HG02678 (cell line): Measurements from ENCODE around the gene FARS2.

Experiments used
- ATAC-seq: cut with Tn5 transposase; IDR thresholded peaks from one replicate; pipeline ENCODE4 v1.9.1; 2021; ENCODE audit warnings: mild to moderate bottlenecking, moderate library complexity; ENCODE audit not compliant: unreplicated experiment

FARS2 gene

GRCh38 chr6:5710516-5710915, 449.2 kb downstream of the FARS2 start:
- no peak for ATAC-seq

DNA sequence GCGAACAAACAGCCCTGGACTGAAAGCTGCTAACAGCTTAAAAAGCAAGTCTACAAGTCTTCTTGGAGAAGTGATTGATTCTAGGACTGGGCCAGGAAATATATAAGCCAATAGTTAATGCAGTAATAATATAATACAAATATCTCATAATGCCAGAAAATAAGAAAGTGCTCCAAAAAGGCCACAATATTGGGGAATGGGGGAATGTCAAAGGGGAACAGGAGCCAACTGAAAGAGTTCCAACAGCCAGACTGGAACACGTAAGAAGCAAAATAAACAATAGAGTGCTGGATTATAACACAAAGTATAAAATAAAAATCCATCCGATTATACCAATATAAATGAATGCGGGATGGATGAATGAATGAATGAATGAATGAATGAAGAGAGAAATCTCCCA, 449.6 kb downstream of the FARS2 start:
- no peak for ATAC-seq

GRCh38 chr6:5712349-5713215, 451.3 kb downstream of the FARS2 start:
- no peak for ATAC-seq

- no peak for ATAC-seq
Measured at GRCh38 chr6:5713519-5713918, 452.2 kb downstream of the FARS2 start.

- no peak for ATAC-seq
Measured at GRCh38 chr6:5718231-5718947, 457.1 kb downstream of the FARS2 start.

- peak; percentile 95 for ATAC-seq
Measured at GRCh38 chr6:5723841-5724691, 462.8 kb downstream of the FARS2 start.

DNA sequence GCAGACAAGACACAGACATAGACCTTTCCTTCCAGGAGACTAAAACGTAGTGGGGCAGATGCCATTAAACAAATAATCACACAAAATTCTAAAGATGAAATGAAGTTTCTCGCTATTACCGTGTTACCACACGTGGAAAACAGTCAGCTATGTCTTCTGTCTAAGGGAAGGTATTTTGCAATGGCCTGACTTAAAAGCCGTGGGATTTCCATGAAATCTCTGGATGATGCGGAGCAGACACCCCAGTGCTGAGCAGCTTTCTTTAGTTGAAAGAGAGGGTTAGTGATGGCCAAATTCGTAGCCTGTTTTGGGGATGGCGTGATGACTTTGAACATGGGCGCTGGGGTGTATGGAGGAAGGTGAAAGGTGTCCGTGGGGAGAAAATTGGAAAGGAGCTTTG, 463.6 kb downstream of the FARS2 start:
- ATAC-seq = no peak

- ATAC-seq = no peak
Measured at GRCh38 chr6:5726976-5727718, 465.8 kb downstream of the FARS2 start.

GRCh38 chr6:5728351-5729079, 467.2 kb downstream of the FARS2 start:
- ATAC-seq = no peak

DNA sequence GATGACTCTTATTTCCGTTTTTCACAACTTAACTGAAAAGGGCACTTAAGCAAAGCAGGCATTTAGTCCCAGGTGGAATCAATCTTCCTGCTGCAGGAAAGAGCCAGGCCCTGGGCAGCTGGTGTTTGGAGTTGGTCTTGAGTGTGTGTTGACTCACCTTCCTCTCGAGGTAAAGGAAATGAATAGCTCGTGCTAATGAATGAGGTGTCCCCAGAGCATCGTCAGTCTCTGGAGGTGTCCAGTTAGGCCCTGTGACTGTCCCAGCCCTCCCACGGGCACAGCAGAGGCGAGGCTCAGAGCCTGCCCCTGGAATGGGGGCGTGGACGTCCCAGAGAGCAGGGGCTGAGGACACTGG, 467.7 kb downstream of the FARS2 start:
- no peak for ATAC-seq

DNA sequence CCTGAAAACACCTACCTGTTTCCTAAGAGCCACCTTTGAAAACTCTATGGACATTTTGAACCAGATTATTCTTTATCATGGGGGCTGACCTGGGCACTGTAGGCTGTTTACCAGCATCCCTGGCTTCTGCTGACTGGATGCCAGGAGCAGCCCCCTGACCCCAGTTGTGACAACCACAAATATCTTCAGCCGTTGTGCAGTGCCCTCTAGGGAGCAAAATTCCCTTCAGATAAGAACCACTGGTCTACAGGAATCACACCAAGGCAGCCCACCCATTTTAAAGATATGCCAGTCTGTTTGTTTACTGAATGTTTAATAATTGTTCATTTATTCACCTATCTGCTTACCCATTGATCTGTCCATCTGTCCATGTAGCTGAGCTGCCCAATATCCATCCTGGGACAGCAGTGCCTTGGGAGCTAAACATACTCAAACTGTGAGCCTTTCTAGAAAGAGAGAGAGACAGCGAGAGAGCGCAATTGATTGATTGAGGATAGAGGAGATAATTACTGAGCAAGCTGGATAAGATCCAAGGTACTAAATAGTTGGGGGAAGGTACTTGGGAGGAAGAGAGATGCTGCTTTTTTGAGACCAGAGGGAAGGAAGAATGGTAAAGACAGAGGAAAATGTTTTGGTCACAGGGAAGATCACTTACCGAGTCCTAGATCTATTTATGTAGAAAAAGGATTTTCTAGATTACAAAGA, 468.7 kb downstream of the FARS2 start:
- ATAC-seq = no peak

- ATAC-seq = no peak
Measured at GRCh38 chr6:5730585-5731263, 469.4 kb downstream of the FARS2 start.

DNA sequence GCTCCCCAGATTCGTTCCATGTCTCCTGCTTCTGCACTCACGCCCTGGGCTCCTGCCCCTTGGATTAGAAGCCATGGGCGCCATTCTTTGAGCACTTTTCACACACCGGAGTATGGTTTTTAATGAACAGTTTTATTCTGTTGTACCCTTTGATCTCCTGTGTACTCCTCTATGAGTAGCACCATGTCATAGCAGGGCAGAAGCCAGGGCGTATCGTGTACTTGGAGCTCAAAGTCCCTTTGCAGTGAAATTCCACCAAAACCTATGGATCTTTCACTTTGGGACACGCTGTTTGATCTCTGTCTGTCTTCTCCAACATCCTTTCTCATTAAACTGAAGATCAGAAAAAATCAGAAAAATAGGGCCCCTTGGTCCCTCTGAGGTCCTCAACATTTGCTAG, 470.1 kb downstream of the FARS2 start:
- no peak for ATAC-seq

DNA sequence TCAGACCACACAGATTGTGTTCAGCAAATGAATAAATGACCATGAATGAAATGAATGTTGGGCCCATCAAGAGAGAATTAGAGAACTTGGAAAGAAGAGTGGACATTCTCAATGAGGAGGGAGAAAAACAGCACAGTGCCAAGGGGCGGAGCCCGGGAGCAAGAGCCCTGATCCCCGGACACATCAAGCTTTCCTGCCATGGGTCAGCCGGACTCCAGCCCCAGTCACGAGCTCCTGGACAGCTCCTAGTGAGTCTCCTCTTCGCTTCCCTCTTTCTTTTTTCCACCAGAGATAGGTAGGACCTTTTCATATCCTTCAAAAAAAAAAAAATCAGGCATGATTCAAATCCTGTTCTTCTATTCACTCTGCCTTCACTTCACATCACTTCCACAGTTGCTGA, 471.2 kb downstream of the FARS2 start:
- ATAC-seq = no peak

DNA sequence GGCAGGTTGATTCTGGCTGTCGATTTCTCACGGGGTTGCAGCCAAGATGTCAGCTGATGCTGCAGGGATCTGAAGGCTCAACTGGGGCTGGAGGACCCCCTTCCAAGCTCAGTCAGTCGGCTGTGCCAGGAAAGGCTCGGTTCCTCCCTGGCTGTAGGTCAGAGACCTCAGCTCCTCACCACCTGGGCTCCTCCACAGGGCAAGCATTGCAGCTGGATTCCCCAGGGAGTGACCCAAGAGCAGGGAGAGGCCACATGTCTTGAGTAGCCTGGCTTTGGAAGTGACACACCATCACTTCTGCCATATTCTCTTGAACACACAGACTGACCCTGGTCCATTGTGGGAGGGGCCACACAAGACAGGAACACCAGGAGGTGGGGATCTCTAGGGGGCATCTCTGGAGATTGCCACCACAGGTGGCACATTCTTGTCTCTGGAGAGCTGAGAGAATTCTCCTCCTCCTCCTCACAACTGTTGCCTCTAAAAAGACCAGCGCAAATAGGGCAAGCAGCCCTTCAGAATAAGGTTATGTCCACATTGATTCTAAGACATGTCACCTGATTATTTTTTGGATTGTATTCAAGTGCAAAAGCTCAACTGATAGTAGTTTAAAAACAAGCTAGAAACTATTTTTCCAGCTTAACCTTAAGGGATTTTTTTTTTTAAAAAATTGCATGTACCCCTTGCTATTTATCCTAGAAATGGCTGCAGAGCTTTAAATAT, 474.9 kb downstream of the FARS2 start:
- ATAC-seq = no peak

GRCh38 chr6:5737460-5737859, 476.1 kb downstream of the FARS2 start:
- no peak for ATAC-seq

DNA sequence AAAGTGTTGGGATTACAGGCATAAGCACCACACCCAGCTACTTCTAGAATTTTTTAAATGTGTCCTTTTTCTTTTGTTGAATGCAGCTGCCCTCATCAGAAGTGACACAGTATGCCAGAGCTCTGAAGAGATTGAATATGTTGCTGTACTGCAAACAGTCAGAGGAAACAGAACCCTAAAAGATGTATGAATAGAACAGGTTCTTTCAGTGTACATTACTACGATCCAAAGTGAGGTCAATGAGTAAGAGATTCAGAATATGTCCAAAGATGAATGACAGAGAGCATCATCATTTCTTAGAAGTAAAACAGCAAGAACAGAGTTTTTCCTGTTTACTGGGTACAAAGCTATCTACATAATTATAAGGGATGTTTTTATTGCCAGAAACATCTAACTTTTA, 476.9 kb downstream of the FARS2 start:
- no peak for ATAC-seq

DNA sequence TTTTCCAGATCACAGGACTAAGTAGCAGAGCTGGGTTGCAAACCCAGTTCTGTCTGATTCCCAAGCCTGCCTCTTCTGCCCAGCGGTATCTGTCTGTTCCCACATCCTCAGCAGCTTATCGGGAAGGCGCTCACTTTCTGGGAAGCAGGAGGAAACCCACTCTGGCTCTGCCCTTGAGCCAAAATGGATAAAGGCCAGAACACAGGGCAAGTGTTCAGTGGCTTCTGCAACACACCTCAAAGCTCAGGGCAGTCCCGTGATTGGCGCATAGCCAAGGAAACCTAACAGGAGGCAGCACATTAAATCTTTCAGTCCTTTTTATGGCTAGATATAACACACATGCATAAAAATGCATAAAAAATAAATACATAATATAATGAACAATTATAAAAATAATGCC, 483.2 kb downstream of the FARS2 start:
- ATAC-seq = no peak
